ENCODE data around the gene DIS3L. TPM values are rescaled to one million over a fixed set of nuclear protein-coding genes. Genes with fewer than 3 reads are reported as not detected.

The DIS3L gene
- total and polyA plus RNA-seq, 2 of the 13 experiments (the other 11 are each of a cell fraction or from before 2014, with no cell fraction given) = 21.0 to 50.5 TPM

DNA sequence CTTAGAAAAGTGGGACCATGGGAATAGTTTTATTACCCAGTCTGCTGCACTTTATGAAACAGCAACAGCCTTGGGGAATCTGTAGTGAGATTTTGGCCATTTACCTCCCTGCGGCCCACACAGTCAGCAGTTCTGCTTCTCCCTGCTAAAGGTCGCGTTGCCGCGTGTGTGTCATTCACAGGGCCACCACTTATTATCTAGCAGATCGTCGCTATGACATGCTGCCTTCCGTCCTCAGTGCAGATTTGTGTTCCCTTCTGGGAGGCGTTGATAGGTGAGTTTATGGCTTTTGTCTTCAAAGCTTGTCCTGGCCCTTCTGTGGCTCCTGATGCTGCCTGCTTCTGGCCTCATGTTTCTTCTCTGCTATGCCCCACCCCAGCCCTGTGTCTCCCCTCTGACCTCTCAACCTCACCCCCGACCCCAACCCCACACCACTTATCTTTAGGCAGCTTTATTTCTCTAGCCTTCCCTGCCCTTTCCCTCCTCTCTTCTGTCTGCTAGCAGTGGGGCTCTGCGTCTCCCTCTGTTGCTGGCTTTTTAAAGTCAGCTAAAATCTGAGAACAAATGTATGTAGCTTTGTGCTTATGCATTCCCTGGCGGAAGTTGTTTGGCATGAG, 30.1 kb downstream of the DIS3L start (continued):
- TF ChIP-seq, protein P1, sequence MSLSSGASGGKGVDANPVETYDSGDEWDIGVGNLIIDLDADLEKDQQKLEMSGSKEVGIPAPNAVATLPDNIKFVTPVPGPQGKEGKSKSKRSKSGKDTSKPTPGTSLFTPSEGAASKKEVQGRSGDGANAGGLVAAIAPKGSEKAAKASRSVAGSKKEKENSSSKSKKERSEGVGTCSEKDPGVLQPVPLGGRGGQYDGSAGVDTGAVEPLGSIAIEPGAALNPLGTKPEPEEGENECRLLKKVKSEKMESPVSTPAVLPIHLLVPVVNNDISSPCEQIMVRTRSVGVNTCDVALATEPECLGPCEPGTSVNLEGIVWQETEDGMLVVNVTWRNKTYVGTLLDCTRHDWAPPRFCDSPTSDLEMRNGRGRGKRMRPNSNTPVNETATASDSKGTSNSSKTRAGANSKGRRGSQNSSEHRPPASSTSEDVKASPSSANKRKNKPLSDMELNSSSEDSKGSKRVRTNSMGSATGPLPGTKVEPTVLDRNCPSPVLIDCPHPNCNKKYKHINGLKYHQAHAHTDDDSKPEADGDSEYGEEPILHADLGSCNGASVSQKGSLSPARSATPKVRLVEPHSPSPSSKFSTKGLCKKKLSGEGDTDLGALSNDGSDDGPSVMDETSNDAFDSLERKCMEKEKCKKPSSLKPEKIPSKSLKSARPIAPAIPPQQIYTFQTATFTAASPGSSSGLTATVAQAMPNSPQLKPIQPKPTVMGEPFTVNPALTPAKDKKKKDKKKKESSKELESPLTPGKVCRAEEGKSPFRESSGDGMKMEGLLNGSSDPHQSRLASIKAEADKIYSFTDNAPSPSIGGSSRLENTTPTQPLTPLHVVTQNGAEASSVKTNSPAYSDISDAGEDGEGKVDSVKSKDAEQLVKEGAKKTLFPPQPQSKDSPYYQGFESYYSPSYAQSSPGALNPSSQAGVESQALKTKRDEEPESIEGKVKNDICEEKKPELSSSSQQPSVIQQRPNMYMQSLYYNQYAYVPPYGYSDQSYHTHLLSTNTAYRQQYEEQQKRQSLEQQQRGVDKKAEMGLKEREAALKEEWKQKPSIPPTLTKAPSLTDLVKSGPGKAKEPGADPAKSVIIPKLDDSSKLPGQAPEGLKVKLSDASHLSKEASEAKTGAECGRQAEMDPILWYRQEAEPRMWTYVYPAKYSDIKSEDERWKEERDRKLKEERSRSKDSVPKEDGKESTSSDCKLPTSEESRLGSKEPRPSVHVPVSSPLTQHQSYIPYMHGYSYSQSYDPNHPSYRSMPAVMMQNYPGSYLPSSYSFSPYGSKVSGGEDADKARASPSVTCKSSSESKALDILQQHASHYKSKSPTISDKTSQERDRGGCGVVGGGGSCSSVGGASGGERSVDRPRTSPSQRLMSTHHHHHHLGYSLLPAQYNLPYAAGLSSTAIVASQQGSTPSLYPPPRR (CRISPR knock-in tag; IDR thresholded peaks at IDR 0.05; ENCODE audit: borderline replicate concordance) = no peak
- no peak for TF ChIP-seq SMARCC2 (IDR thresholded peaks at IDR 0.05)

DNA sequence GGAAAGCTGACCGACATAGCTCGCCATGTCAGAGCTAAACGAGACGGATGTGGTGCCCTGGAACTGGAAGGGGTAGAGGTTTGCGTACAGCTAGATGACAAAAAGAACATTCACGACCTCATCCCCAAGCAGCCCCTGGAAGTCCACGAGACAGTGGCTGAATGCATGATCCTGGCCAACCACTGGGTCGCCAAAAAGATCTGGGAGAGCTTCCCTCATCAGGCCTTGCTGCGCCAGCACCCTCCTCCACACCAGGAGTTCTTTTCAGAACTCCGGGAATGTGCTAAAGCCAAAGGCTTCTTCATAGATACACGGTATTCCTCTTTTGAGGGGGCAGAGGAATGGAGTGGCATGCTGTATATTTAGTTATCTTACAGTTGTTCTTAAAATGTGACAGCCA, 32.7 kb downstream of the DIS3L start:
- Histone ChIP-seq H2AFZ (ENCODE audit: low read length) (no peak overlapping the region), H3K27ac (ENCODE audit: extremely low read length, insufficient read depth, low read length) (no peak overlapping the region), H3K9ac (ENCODE audit: insufficient read depth, low read depth, low read length) (no peak overlapping the region), H3K79me2 (ENCODE audit: insufficient read depth, low read length) (no peaks in the 10 kb centered on the region), H3K4me3 (replicated peaks in 1 of 3; ENCODE audit: insufficient read depth in 1 of 3, low read depth in 2 of 3, low read length in 3 of 3) (no peak overlapping the region), H4K20me1 (ENCODE audit: insufficient read depth, low read length) (no peaks in the 10 kb centered on the region), H3K4me1 (ENCODE audit: insufficient read depth, low read length) (no peaks in the 10 kb centered on the region), H3K9me3 (ENCODE audit: low read length) (no peaks in the 10 kb centered on the region), H3K27me3 (ENCODE audit: control insufficient read depth in 1 of 2, insufficient read depth in 2 of 2, low read length in 2 of 2) (no peaks in the 10 kb centered on the region), H3K36me3 (replicated peaks in 1 of 2; ENCODE audit: control insufficient read depth in 1 of 2, insufficient read depth in 2 of 2, low read length in 2 of 2) (peaks cover 17 to 69% of the 10 kb centered on the region in 2 experiments; a peak in 4 of 5 replicates), H3K4me2 (ENCODE audit: low read depth, low read length) (no peak overlapping the region)
- FAIRE-seq (no peak), DNase-seq (ENCODE audit: low spot score) (no peak), ATAC-seq (no peak)
- intact Hi-C loops (cut with micrococcal nuclease; ENCODE audit: unreplicated experiment) (no loop called here), in situ Hi-C loops (cut with HindIII; ENCODE audit: extremely low pct_ligation_motif_present, low pct_unique_long_range_greater_than_20kb) (no loop called here)
- WGBS (ENCODE audit: low lambda C conversion rate) = 98% methylated on average over 11 of the region's 11 CpGs
- ChIA-PET CTCF (ENCODE audit: low intra/inter-chr PET ratio, low total read pairs) (no interaction called here), POLR2A (no interaction called here)
- TF ChIP-seq ZNF746 (CRISPR knock-in tag; IDR thresholded peaks at IDR 0.05) = no peak
- TF ChIP-seq, protein P2, sequence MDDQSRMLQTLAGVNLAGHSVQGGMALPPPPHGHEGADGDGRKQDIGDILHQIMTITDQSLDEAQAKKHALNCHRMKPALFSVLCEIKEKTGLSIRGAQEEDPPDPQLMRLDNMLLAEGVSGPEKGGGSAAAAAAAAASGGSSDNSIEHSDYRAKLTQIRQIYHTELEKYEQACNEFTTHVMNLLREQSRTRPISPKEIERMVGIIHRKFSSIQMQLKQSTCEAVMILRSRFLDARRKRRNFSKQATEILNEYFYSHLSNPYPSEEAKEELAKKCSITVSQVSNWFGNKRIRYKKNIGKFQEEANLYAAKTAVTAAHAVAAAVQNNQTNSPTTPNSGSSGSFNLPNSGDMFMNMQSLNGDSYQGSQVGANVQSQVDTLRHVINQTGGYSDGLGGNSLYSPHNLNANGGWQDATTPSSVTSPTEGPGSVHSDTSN (CRISPR knock-in tag; IDR thresholded peaks at IDR 0.05; ENCODE audit: borderline replicate concordance) = no peak
- TF ChIP-seq ZFP41 (CRISPR knock-in tag; IDR thresholded peaks at IDR 0.05; ENCODE audit: borderline replicate concordance) = no peak
- TF ChIP-seq, protein P3, sequence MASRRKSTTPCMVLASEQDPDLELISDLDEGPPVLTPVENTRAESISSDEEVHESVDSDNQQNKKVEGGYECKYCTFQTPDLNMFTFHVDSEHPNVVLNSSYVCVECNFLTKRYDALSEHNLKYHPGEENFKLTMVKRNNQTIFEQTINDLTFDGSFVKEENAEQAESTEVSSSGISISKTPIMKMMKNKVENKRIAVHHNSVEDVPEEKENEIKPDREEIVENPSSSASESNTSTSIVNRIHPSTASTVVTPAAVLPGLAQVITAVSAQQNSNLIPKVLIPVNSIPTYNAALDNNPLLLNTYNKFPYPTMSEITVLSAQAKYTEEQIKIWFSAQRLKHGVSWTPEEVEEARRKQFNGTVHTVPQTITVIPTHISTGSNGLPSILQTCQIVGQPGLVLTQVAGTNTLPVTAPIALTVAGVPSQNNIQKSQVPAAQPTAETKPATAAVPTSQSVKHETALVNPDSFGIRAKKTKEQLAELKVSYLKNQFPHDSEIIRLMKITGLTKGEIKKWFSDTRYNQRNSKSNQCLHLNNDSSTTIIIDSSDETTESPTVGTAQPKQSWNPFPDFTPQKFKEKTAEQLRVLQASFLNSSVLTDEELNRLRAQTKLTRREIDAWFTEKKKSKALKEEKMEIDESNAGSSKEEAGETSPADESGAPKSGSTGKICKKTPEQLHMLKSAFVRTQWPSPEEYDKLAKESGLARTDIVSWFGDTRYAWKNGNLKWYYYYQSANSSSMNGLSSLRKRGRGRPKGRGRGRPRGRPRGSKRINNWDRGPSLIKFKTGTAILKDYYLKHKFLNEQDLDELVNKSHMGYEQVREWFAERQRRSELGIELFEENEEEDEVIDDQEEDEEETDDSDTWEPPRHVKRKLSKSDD (CRISPR knock-in tag; IDR thresholded peaks at IDR 0.05; ENCODE audit: low read depth) = no peak
- TF ChIP-seq HOXD1 (CRISPR knock-in tag; IDR thresholded peaks at IDR 0.05) = no peak
- TF ChIP-seq NFKBIZ (CRISPR knock-in tag; IDR thresholded peaks at IDR 0.05) = no peak
- TF ChIP-seq, protein P4, sequence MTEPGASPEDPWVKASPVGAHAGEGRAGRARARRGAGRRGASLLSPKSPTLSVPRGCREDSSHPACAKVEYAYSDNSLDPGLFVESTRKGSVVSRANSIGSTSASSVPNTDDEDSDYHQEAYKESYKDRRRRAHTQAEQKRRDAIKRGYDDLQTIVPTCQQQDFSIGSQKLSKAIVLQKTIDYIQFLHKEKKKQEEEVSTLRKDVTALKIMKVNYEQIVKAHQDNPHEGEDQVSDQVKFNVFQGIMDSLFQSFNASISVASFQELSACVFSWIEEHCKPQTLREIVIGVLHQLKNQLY (CRISPR knock-in tag; IDR thresholded peaks at IDR 0.05) = no peak
- no peak for TF ChIP-seq RBM22 (optimal IDR thresholded peaks at IDR 0.05; ENCODE audit: low read length)
- no peak for TF ChIP-seq ZC3H4 (CRISPR knock-in tag; IDR thresholded peaks at IDR 0.05; ENCODE audit: borderline replicate concordance)
- no peak for TF ChIP-seq NRL (CRISPR knock-in tag; IDR thresholded peaks at IDR 0.05; ENCODE audit: borderline replicate concordance)
- no TSS peak for BruUV-seq (replicated peaks)

All from HepG2 (cell line).